HFFc6 (cell line): Measurements from ENCODE around the gene SLC22A4. TPM values are rescaled to one million over a fixed set of nuclear protein-coding genes. Genes with fewer than 3 reads are reported as not detected.

ENCODE experiments used
- DNase-seq: peaks from one replicate; pipeline ENCODE4 v3.0.0-alpha.2; 2018
- H3K27ac Mint-ChIP-seq: 2 replicates; pipeline ENCODE4 v1.8.0; 2020; ENCODE audit warnings: mild to moderate bottlenecking, mixed read lengths
- H3K27me3 Mint-ChIP-seq: 2 replicates; pipeline ENCODE4 v1.8.0; 2021; ENCODE audit warnings: mild to moderate bottlenecking, moderate library complexity, mixed read lengths; ENCODE audit not compliant: insufficient read depth
- H3K36me3 Mint-ChIP-seq: 2 replicates; pipeline ENCODE4 v1.8.0; 2021; ENCODE audit warnings: low read depth, mixed read lengths
- H3K4me1 Mint-ChIP-seq: 2 replicates; pipeline ENCODE4 v1.8.0; 2020; ENCODE audit warnings: low read depth, mixed read lengths
- H3K4me3 Mint-ChIP-seq: 2 replicates; pipeline ENCODE4 v1.8.0; 2020; ENCODE audit warnings: mild to moderate bottlenecking, moderate library complexity, mixed read lengths
- H3K9me3 Mint-ChIP-seq: 2 replicates; pipeline ENCODE4 v1.8.0; 2020; ENCODE audit warnings: mild to moderate bottlenecking, mixed read lengths
- total RNA-seq, 6 experiments: library from RNA; stranded (reverse); fragmentation: NEBNext Ultra II Directional; extraction: Animal tissue kit (Norgen Biotek cat#: 25700); gene quantifications; 2 replicates in 1 of 6; 3 replicates in 5 of 6; pipeline ENCODE4 v1.2.3, GENCODE V29; 2021
- TF ChIP-seq, protein P1 (sequence below): fragments of 200-600 bp; sonication (generic); IDR thresholded peaks from 2 replicates; pipeline ENCODE4 v1.5.0; 2021; ENCODE audit warnings: antibody characterized with exemption, mild to moderate bottlenecking

Gene SLC22A4
- total RNA-seq, 6 experiments from 2014 or later: 10.8 to 12.6 (median 11.4) TPM

DNA sequence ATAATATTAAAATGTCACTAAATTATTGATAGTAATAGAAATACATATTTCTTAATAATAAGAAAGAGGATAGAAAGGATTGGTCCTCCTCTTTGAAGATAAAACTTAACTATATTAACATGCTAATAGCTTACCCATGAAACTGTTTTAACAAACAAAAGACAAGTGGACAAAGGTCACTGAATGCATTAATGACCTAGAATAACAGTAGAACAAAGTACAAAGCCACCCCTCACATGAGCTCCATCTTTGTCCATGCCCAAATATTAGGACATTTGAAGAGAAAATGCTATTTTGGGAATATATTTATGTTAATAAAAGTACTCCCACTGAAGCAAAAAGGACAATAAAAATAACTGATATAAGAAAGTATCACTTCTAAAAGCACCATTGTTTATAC, 41.2 kb downstream of the SLC22A4 start:
- H3K36me3 Mint-ChIP-seq: peaks cover 2% of the 10 kb centered on the region; the same call in 1 of the 2 replicates
- DNase-seq: no peak
- H3K4me3 Mint-ChIP-seq: no peak overlapping the region
- TF ChIP-seq, protein P1, sequence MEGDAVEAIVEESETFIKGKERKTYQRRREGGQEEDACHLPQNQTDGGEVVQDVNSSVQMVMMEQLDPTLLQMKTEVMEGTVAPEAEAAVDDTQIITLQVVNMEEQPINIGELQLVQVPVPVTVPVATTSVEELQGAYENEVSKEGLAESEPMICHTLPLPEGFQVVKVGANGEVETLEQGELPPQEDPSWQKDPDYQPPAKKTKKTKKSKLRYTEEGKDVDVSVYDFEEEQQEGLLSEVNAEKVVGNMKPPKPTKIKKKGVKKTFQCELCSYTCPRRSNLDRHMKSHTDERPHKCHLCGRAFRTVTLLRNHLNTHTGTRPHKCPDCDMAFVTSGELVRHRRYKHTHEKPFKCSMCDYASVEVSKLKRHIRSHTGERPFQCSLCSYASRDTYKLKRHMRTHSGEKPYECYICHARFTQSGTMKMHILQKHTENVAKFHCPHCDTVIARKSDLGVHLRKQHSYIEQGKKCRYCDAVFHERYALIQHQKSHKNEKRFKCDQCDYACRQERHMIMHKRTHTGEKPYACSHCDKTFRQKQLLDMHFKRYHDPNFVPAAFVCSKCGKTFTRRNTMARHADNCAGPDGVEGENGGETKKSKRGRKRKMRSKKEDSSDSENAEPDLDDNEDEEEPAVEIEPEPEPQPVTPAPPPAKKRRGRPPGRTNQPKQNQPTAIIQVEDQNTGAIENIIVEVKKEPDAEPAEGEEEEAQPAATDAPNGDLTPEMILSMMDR: no peak
- no peaks in the 10 kb centered on the region; the same call in 1 of the 2 replicates for H3K27me3 Mint-ChIP-seq
- peaks cover 5% of the 10 kb centered on the region for H3K4me1 Mint-ChIP-seq
- H3K27ac Mint-ChIP-seq: no peak overlapping the region
- no peaks in the 10 kb centered on the region for H3K9me3 Mint-ChIP-seq

DNA sequence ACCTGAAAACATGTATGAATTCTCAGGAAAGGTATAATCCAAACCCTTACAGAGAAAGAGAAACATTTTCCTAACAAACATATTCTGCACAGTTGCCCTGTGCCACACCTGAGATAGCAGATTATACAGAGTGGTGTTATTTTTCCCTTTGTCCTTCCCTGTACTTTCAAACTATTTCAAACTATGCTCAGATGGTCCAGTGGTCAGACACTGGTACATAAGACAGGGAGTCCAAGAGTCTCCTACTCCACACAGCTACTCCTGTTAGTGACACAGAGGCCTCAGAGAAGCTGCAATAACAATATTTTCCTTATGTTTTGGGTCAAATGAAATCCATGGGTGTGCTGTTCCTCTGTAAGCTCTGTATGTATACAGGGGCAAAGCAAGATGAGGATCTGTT, 45.3 kb downstream of the SLC22A4 start:
- Mint-ChIP-seq H3K27me3 (no peaks in the 10 kb centered on the region), H3K36me3 (peaks cover 8% of the 10 kb centered on the region)

DNA sequence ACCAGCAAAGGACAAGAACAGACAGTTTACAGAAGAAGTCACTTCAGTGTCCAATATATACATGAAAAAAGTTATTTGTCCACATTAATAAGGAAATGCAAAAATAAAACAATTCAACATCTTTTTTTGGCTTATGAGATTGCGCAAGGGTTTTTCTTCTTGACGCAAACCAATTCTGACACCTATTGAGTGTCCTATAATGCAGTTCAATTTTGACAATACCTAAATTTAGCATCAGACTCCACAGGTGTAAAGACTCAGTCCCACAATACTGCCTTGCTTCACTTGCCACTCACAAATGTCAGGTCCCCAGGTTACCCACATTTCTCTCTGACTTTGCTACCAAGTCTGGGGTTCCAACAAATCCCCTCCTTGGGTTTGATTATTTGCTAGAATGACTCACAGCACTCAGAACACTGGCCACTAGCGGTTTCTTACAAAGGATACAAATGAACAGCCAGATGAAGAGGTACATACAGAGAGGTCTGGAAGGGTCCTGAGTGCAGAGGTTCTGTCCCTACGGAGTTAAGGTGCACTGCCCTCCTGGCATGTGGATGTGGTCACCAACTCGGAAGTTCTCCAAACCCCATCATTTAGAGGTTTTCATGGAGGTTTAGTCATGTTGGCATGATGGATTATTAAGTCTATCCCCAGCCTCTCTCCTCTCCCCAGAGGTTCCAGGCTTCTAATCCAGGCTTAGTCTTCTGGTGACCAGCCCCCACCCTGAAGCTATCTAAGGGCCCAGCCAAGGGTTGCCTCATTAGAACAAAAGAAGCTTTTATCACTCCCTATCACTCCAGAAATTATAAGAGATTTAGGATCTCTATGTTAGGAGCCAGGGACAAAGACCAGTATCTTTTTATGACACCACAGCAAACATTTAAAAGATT, 48.3 kb downstream of the SLC22A4 start:
- Mint-ChIP-seq H3K4me3 (no peak overlapping the region), H3K9me3 (no peaks in the 10 kb centered on the region), H3K27me3 (no peaks in the 10 kb centered on the region; the same call in 1 of the 2 replicates), H3K27ac (no peak overlapping the region), H3K36me3 (peaks cover 19% of the 10 kb centered on the region), H3K4me1 (no peaks in the 10 kb centered on the region)
- no peak for DNase-seq
- TF ChIP-seq, protein P1: no peak

More for the DNA sequence above, 45.3 kb downstream of the SLC22A4 start:
- TF ChIP-seq, protein P1: no peak
- Mint-ChIP-seq H3K9me3 (no peaks in the 10 kb centered on the region), H3K4me1 (peaks cover 5% of the 10 kb centered on the region), H3K27ac (no peak overlapping the region), H3K4me3 (no peak overlapping the region)
- DNase-seq: no peak

DNA sequence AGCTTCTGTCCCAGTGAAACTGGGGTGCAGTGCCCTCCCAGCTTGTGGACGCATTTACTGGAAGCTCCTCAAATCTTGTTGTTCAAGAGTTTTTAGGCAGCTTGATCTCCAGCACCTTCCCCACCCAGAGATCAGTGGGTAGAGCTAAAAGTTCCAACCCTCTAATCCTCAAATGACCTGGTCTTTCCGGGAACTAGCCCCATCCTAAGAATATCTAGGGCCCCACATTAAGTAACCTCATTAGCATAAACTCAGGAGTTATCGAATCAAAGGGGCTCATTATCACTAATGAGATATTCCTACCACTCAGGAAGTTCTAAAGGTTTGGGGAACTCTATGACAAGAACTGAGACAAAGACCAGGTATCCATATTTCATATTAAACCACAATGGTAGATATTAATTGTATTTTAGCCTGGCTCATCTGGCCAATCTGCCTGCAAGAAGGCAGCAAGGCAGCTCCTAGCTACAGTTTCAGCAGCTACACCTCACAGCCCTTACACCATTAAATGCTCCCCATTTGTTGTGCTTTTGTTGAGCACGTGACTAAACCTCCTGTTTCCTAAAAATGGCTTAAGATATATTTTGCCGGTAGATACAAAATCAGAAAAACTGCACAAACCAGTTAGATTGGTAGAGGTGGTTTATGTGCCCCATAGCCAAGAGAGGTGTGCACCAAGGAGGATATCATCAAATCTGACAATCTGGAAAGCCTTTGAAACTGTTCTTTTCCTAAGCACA, 50.8 kb downstream of the SLC22A4 start:
- H3K4me1 Mint-ChIP-seq: no peaks in the 10 kb centered on the region
- H3K36me3 Mint-ChIP-seq: peaks cover 19% of the 10 kb centered on the region

DNA sequence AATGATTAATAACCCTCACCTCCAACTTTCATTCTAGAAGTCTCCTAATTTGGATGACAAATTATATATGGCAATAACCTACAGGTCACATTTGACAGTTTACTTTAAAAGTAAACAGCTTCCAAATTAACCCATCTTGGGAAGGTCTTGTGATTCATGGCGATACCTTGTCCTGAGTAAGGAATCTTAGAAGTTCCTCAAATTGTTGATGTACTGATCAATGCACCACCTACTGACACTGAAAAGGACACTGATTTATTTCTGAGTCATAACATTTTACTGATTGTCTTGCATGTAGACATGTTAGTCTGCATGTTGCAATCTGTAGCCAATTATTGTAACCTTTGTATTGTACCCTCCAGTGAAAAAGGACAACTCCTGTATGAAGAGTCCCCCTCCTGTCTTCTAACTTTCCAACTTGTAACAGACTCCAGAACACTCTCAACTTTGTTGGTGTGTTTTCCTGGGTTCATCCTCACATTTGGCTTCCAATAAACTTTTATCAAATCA, 59.3 kb downstream of the SLC22A4 start:
- Mint-ChIP-seq H3K4me3 (no peak overlapping the region), H3K4me1 (peaks cover 6% of the 10 kb centered on the region; the same call in 1 of the 2 replicates), H3K27me3 (no peaks in the 10 kb centered on the region; the same call in 1 of the 2 replicates), H3K36me3 (no peaks in the 10 kb centered on the region), H3K27ac (no peak overlapping the region), H3K9me3 (no peaks in the 10 kb centered on the region)
- TF ChIP-seq, protein P1: no peak
- DNase-seq: no peak

More for the DNA sequence above, 50.8 kb downstream of the SLC22A4 start:
- no peak for DNase-seq
- TF ChIP-seq, protein P1: no peak
- no peak overlapping the region for H3K27ac Mint-ChIP-seq
- H3K9me3 Mint-ChIP-seq: no peaks in the 10 kb centered on the region
- no peak overlapping the region for H3K4me3 Mint-ChIP-seq
- no peaks in the 10 kb centered on the region; the same call in 1 of the 2 replicates for H3K27me3 Mint-ChIP-seq
